ENCODE results near the gene RFK.

DNA sequence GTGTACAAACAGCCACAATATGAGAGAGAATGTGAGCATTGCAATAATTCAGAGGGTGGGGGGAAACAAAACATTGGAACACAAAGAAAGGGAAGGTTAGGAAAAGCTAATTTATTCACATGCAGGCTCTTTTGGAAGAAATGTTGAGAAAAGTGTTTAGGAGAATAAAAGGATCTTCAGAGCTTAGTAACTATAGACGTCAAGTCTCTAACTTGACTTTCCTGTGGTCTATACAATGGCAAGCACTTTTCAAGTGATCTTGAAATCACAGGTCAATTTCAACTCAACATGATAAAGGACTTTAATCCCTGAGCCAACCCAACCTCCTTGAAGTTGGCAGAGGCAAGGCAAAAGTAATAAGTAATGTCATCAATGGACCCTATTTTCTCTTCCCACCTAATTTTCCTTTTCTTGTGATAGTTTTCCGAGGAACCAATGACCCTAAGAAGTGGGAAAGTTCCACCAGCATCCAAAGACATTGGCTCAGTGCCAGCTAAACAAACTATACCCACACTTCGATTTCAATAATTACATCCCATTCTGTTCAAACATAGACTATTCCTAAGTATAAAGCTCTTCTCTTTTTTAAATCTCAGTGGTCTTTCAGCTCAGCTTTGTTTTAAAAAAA, 23.7 kb downstream of the RFK start:
- TF ChIP-seq, protein P1, sequence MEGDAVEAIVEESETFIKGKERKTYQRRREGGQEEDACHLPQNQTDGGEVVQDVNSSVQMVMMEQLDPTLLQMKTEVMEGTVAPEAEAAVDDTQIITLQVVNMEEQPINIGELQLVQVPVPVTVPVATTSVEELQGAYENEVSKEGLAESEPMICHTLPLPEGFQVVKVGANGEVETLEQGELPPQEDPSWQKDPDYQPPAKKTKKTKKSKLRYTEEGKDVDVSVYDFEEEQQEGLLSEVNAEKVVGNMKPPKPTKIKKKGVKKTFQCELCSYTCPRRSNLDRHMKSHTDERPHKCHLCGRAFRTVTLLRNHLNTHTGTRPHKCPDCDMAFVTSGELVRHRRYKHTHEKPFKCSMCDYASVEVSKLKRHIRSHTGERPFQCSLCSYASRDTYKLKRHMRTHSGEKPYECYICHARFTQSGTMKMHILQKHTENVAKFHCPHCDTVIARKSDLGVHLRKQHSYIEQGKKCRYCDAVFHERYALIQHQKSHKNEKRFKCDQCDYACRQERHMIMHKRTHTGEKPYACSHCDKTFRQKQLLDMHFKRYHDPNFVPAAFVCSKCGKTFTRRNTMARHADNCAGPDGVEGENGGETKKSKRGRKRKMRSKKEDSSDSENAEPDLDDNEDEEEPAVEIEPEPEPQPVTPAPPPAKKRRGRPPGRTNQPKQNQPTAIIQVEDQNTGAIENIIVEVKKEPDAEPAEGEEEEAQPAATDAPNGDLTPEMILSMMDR (IDR thresholded peaks at IDR 0.05) = no peak
- TF ChIP-seq POLR2A (IDR thresholded peaks at IDR 0.05) = no peak

All from thyroid gland (tissue), 4 donors.